K562 (cell line): Measurements from ENCODE around the gene TIAL1.

Source experiments
- CTCF ChIP-seq, 3 experiments: IDR thresholded peaks in 2 of 3; conservative IDR thresholded peaks in 1 of 3; 2 replicates each; pipeline ENCODE4 v1.5.1; 2011 to 2012; ENCODE audit warnings: low read length in 3 of 3, mild to moderate bottlenecking in 3 of 3, control low read depth in 2 of 3, improper control_type of control experiment in 1 of 3, inconsistent platforms in 1 of 3, low read depth in 1 of 3, mixed read lengths in 1 of 3, moderate library complexity in 1 of 3; ENCODE audit not compliant: insufficient read depth in 2 of 3
- ETV5 ChIP-seq: sonication (generic); formaldehyde crosslinking; IDR thresholded peaks from 2 replicates; pipeline ENCODE4 v1.4.0; 2020; ENCODE audit warnings: low read depth, mild to moderate bottlenecking, missing genetic modification reagents
- EZH2 ChIP-seq: IDR thresholded peaks from 2 replicates; pipeline ENCODE4 v1.6.1; 2012; ENCODE audit warnings: low read depth, mild to moderate bottlenecking, inconsistent platforms, low read length, borderline replicate concordance
- HMGXB4 ChIP-seq: sonication (generic); formaldehyde crosslinking; IDR thresholded peaks from 2 replicates; pipeline ENCODE4 v1.8.1; 2023; ENCODE audit warnings: mild to moderate bottlenecking, missing genetic modification reagents
- SAFB2 ChIP-seq: fragments of 200-400 bp; formaldehyde crosslinking; IDR thresholded peaks from 2 replicates; pipeline ENCODE4 v1.6.1; 2018; ENCODE audit warnings: borderline replicate concordance, low read length, low read depth, moderate library complexity; ENCODE audit not compliant: severe bottlenecking
- SREBF2 ChIP-seq: sonication (generic); formaldehyde crosslinking; IDR thresholded peaks from 2 replicates; pipeline ENCODE4 v1.4.0; 2020; ENCODE audit warnings: mild to moderate bottlenecking, missing genetic modification reagents
- TAF1 ChIP-seq: IDR thresholded peaks from 2 replicates; pipeline ENCODE4 v1.6.1; 2011; ENCODE audit warnings: mild to moderate bottlenecking, low read length, moderate library complexity; ENCODE audit not compliant: insufficient read depth, control insufficient read depth, severe bottlenecking; ENCODE audit errors: extremely low read depth
- ZFP1 ChIP-seq: fragments of 450-650 bp; formaldehyde crosslinking; IDR thresholded peaks from 2 replicates; pipeline ENCODE4 v1.4.0; 2020; ENCODE audit warnings: mild to moderate bottlenecking, mixed read lengths
- ZNF76 ChIP-seq: fragments of 250-450 bp; sonication (Bioruptor Pico); IDR thresholded peaks from 2 replicates; pipeline ENCODE4 v1.4.0; 2020; ENCODE audit warnings: mild to moderate bottlenecking, moderate library complexity, borderline replicate concordance

GRCh38 chr10:119542988-119543813, 53.6 kb downstream of the TIAL1 start:
- TF ChIP-seq HMGXB4 (CRISPR knock-in tag) = no peak
- no peak for TF ChIP-seq SAFB2
- TF ChIP-seq ETV5 = no peak
- TF ChIP-seq ZNF76 (CRISPR knock-in tag) = no peak
- TF ChIP-seq ZFP1 (CRISPR knock-in tag) = no peak
- no peak for TF ChIP-seq TAF1
- no peak for TF ChIP-seq SREBF2
- no peak for TF ChIP-seq EZH2
- TF ChIP-seq CTCF (IDR thresholded peaks at IDR 0.05 in 2 of 3, conservative IDR thresholded peaks at IDR 0.05 in 1 of 3; ENCODE audit: insufficient read depth in 2 of 3, low read depth in 1 of 3, low read length in 3 of 3) = peak; percentile 56 to 67 (median 66)
